HG02571 (cell line): ENCODE measurements around the gene PLXNB2.

Source experiments
- ATAC-seq: cut with Tn5 transposase; IDR thresholded peaks from one replicate; pipeline ENCODE4 v1.9.1; 2021; ENCODE audit warnings: mild to moderate bottlenecking, moderate library complexity; ENCODE audit not compliant: unreplicated experiment

PLXNB2 gene

DNA sequence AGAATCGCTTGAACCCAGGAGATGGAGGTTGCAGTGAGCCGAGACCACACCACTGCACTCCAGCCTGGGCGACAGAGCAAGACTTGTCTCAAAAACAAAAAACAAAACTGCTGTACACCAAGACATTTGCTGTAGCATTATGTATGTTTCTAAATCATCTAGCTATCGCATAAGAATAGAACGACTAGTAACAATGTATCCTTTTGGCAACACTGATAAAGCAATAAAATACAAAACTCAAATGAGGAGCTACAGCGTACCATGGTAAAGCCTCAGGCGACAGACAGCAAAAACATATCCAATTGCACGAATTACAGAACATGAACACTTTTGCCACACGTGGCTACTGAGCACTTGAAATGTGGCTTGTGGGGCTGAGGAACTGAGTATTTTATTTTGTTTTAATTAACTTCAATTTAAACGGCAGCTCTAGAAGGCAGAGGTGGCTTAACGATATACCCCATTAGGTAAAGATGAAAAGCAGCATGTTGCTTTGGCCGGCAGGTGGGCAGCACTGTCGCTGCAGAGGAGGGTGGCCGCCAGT lies 65.0 kb downstream of the PLXNB2 start:
- no peak for ATAC-seq

GRCh38 chr22:50238755-50239154 lies 68.7 kb downstream of the PLXNB2 start:
- no peak for ATAC-seq

GRCh38 chr22:50236731-50237409 lies 70.6 kb downstream of the PLXNB2 start:
- no peak for ATAC-seq

GRCh38 chr22:50233223-50233622 lies 74.2 kb downstream of the PLXNB2 start:
- ATAC-seq, result no peak

- no peak for ATAC-seq
Measured at GRCh38 chr22:50232481-50233151, 74.8 kb downstream of the PLXNB2 start.

- no peak for ATAC-seq
Measured at GRCh38 chr22:50229370-50229769, 78.1 kb downstream of the PLXNB2 start.

GRCh38 chr22:50228366-50228765 lies 79.1 kb downstream of the PLXNB2 start:
- no peak for ATAC-seq

DNA sequence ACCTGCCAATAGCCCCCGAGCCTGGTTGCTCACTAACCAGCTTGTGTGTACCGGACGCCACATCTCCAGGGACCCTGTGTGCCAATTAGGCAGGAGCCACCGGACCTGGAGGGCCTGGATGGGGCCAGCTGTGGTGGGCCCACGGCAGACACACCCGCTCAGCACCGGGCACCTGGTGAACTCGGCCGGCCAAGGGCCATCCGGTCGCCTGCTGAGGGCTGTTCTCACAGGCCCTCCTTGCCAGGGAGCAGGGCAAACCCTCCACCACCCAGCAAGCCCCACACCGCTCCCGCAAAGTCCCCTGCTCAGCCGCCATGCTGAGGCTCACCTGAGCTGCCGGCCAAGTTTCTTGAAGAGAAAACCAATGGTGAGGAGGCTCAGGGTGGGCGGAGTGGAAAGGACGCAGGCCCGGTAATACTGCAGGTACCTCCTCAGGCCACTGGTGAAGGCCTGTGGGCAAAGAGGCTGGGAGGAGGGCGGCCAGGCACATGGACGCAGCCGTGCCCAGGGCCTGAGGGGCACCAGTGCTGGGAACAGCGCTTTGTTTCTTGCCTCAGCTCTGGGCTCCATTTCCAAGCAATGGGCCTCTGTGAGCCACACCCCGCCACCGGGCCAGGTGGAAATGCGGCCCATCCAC lies 79.7 kb downstream of the PLXNB2 start:
- ATAC-seq, result no peak

- no peak for ATAC-seq
Measured at GRCh38 chr22:50226875-50227165, 80.6 kb downstream of the PLXNB2 start.

GRCh38 chr22:50226063-50226874 lies 81.2 kb downstream of the PLXNB2 start:
- ATAC-seq, result no peak

DNA sequence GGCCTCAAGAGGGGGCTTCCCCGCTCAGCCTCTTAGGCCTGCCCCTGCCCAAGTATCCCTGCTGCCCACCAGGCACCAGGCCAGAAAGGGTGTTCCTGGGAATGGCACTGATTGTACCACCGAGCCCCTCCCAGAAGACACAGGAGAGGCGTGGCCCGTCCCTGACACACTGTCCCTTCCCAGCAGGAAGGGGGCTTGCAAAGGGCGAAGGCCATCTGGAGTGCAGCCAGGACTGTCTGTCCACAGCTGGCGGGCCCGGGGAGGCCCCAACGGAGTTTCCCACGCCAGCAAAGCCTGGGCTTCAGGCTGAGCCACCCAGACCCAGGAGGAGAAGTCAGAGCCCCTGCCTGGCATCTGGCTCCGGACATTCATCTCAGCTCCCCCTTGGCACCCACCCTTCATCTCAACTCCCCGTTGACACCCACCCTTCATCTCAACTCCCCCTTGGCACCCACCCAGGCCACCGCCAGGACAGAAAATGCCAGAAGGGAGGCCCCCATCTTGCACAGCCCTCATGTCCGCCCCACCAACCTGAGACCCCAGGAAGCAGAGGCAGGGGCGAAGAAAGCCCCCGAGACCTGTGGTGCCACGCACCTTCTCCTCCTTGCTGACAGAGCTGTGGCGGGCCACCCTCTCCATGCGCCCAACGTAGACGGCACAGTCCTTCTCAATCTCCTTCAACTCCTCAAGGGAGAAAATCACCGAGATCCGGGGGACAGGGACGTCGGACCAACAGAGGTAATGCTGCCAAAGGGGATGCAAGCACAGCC lies 82.1 kb downstream of the PLXNB2 start:
- no peak for ATAC-seq
